Activated CD4-positive, alpha-beta memory T cell treated with anti-CD3 and anti-CD28 coated beads, Interleukin-2, amount 10 ng/mL, durations not matched to agents 7 days and 5 days (primary cell): ENCODE results near the gene BBC3. TPM values are rescaled to one million over a fixed set of nuclear protein-coding genes. Genes with fewer than 3 reads are reported as not detected.

Source experiments
- CTCF ChIA-PET: fragments of 350-600 bp; sonication (Branson Sonifier 250); formaldehyde crosslinking; loops from one replicate; lab custom pipeline; 2021; ENCODE audit warnings: antibody characterized with exemption, inconsistent platforms; lab: Charles Lee
- POLR2A ChIA-PET: fragments of 350-600 bp; sonication (Branson Sonifier 250); formaldehyde crosslinking; loops from one replicate; lab custom pipeline; 2021; ENCODE audit warnings: antibody characterized with exemption; lab: Charles Lee
- DNase-seq: peaks from one replicate; pipeline ENCODE4 v3.0.0-alpha.2; 2020
- H3K27ac Mint-ChIP-seq: one replicate; pipeline ENCODE4 v1.8.0; 2021; ENCODE audit warnings: mild to moderate bottlenecking, mixed read lengths
- H3K27me3 Mint-ChIP-seq: one replicate; pipeline ENCODE4 v1.8.0; 2021; ENCODE audit warnings: mixed read lengths
- H3K36me3 Mint-ChIP-seq: one replicate; pipeline ENCODE4 v1.8.0; 2021; ENCODE audit warnings: low read depth, mixed read lengths
- H3K4me1 Mint-ChIP-seq: one replicate; pipeline ENCODE4 v1.8.0; 2021; ENCODE audit warnings: mixed read lengths
- H3K4me3 Mint-ChIP-seq: one replicate; pipeline ENCODE4 v1.8.0; 2021; ENCODE audit warnings: mild to moderate bottlenecking, mixed read lengths
- H3K9me3 Mint-ChIP-seq: one replicate; pipeline ENCODE4 v1.8.0; 2021; ENCODE audit warnings: mixed read lengths
- total RNA-seq, 2 experiments: library from RNA; stranded (reverse); gene quantifications; one replicate each; pipeline ENCODE4 v1.2.3, GENCODE V29; 2021

The BBC3 gene
- total RNA-seq, 2 experiments from 2014 or later: 17.3 to 19.0 TPM

DNA sequence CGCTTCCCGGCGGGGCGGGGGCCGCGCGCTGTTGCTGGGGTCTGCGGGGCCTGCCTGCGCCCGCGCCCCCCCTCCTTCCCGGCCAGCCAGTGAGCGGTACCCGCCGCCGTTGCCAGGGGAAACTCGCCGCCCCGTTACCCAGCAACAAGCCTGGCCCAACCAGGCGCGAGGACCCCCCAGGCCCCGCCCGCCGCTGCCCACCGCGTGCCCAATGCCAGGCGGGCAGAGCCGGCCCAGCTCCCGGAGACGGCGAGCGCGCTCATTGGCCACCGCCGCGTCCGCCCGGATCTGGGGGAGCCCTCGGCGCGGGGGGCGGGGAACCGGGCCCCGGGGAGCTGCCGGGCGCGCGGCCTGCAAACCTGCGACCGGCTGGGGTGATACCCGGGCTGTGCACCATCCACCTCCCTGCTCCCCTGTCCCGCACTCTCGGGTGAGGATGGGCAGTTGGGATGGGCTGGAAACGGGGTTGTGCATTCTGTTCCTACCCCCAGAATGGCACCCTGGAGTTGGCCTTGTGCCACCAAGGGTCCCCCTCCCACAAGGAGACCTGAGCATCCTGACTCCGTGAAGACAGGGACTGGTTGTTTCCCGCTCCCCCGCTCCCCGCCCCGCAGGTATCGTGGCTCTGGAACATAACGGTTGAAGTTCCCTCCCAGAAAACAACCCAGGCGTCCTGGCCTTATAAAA is 8.8 kb upstream of the BBC3 start:
- Mint-ChIP-seq H3K4me3 (no peak overlapping the region), H3K4me1 (peaks cover 22% of the 10 kb centered on the region), H3K27ac (no peak overlapping the region), H3K36me3 (no peaks in the 10 kb centered on the region), H3K9me3 (no peaks in the 10 kb centered on the region), H3K27me3 (peaks cover 11% of the 10 kb centered on the region)
- ChIA-PET POLR2A (interaction anchor here (0.9 to 2.7 kb wide), 12 partner anchors 8 to 639 kb away, joined by 3 to 18 read pairs (median 4); partner anchors contain the start of genes CALM3, CCDC9, SAE1 and ZC3H4), CTCF (interaction anchor here (1.4 to 1.5 kb wide), 2 partner anchors 8 to 29 kb away, joined by 3 read pairs; no protein-coding TSS in a partner anchor)
- DNase-seq: peak; percentile 61

DNA sequence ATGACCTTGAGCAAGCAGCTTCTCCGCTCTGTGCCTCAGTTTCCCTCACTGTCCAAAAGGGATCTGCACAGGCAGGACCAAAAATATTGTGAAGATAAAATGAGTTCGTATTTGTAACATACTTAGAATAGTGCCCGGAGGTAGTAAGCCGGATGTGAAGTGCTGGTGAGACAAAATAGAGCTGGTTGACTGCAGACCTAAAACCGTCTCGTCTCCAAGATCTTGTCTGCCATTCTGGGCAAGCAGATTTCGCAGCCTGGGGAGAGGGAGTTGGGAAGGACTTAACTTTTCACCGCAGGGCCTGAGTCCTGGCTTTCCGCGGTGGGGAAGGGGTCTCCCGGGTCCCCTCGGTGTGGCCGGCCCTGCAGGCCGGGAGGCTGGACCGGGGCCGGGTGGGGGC is 8.2 kb upstream of the BBC3 start:
- DNase-seq: no peak
- no peaks in the 10 kb centered on the region for H3K36me3 Mint-ChIP-seq
- POLR2A ChIA-PET: interaction anchor here (0.9 to 2.7 kb wide), 10 partner anchors 10 to 638 kb away, joined by 3 to 18 read pairs (median 4); partner anchors contain the start of genes CALM3, CCDC9, SAE1 and ZC3H4
- H3K27me3 Mint-ChIP-seq: peaks cover 11% of the 10 kb centered on the region
- peak overlapping the region; percentile 59 for H3K4me3 Mint-ChIP-seq
- CTCF ChIA-PET: interaction anchor here (1.0 to 1.5 kb wide), 3 partner anchors 8 to 28 kb away, joined by 3 to 5 read pairs (median 3); no protein-coding TSS in a partner anchor
- H3K4me1 Mint-ChIP-seq: peaks cover 16% of the 10 kb centered on the region
- H3K27ac Mint-ChIP-seq: peak overlapping the region; percentile 12
- no peaks in the 10 kb centered on the region for H3K9me3 Mint-ChIP-seq

DNA sequence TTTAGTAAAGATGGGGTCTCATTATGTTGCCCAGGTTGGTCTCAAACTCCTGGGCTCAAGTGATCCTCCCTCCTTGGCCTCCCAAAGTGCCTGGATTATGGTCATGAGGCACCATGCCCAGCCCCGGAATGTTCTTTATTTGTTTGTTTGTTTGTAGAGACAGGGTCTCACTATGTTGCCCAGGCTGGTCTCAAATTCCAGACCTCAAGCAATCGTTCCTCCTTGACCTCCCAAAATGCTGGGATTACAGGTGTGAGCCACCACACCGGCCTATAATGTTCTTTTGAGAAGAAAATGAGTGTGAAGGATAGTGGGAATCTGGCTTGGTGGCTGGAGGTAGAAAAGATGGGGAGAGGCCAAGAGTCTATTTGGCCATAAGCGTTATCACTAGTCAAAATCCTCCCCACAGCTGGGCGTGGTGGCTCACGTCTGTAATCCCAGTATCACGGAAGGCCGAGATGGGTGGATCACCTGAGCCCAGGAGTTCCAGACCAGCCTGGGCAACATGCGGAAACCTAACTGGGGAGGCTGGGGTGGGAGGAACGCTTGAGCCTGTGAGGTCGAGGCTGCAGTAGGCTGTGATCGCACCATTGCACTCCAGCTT is 5.2 kb upstream of the BBC3 start:
- Mint-ChIP-seq H3K4me3 (no peak overlapping the region), H3K9me3 (no peaks in the 10 kb centered on the region), H3K36me3 (no peaks in the 10 kb centered on the region), H3K4me1 (peaks cover 24% of the 10 kb centered on the region), H3K27ac (no peak overlapping the region), H3K27me3 (peaks cover 11% of the 10 kb centered on the region)
- ChIA-PET POLR2A (no interaction called here), CTCF (interaction anchor here (4.8 kb wide), 1 partner anchor 8 kb away, joined by 59 read pairs; no protein-coding TSS in a partner anchor)
- no peak for DNase-seq

DNA sequence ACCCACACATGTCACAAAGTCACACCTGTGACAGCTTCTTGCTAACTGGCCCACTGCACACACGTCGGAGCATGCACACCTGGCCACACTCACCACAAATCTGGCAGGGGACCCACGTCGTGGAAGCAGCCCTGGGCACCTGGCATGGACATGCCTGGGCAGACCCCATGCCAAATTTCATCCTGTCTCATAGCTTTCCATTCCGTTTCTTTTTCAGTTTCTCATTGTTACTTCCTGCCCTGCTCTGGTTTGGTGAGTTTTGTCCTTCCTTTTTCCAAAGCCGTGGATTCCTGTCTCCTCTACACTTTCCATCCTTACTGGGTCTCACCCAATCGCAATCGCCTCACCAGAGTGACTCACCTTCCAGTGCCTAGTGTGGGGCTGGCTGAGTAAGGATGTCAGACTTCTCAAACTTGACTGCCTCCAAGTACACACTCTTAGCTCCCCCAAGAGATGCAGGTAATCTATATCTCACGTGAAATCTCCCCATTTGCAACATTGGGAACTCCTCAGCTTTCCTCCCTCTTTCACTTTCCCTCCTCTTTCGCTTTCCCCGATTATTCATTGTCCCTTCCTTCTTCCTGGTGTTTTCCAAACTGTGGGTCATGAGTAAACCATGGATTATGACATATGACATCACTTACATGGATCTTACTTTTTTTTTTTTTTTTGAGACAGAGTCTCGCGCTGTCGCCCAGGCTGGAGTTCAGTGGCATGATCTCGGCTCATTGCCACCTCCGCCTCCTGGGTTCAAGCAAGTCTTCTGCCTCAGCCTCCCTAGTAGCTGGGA is 1.6 kb upstream of the BBC3 start:
- Mint-ChIP-seq H3K4me1 (peaks cover 19% of the 10 kb centered on the region), H3K36me3 (no peaks in the 10 kb centered on the region), H3K9me3 (no peaks in the 10 kb centered on the region), H3K27me3 (peaks cover 2% of the 10 kb centered on the region), H3K27ac (peak overlapping the region; percentile 56), H3K4me3 (peak overlapping the region; percentile 63)
- POLR2A ChIA-PET: interaction anchor here (0.8 to 3.0 kb wide), 6 partner anchors 8 to 119 kb away, joined by 3 to 34 read pairs (median 5); partner anchors contain the start of genes CCDC9 and ZC3H4
- CTCF ChIA-PET: interaction anchor here (0.9 to 4.8 kb wide), 5 partner anchors 12 to 82 kb away, joined by 3 to 59 read pairs (median 10); no protein-coding TSS in a partner anchor
- DNase-seq: peak; percentile 35

- H3K4me1 Mint-ChIP-seq: peaks cover 29% of the 10 kb centered on the region
- no peaks in the 10 kb centered on the region for H3K9me3 Mint-ChIP-seq
- peak overlapping the region; percentile 63 for H3K4me3 Mint-ChIP-seq
- peak; percentile 92 for DNase-seq
- H3K27ac Mint-ChIP-seq: peak overlapping the region; percentile 85
- POLR2A ChIA-PET: interaction anchor here (1.1 to 3.0 kb wide), 4 partner anchors 9 to 118 kb away, joined by 3 to 34 read pairs (median 10); partner anchors contain the start of gene ZC3H4
- H3K36me3 Mint-ChIP-seq: no peaks in the 10 kb centered on the region
- H3K27me3 Mint-ChIP-seq: no peaks in the 10 kb centered on the region
- CTCF ChIA-PET: interaction anchor here (0.9 to 4.8 kb wide), 5 partner anchors 13 to 81 kb away, joined by 3 to 59 read pairs (median 10); no protein-coding TSS in a partner anchor
Observed at GRCh38 chr19:47231215-47232054, 436 bp upstream of the BBC3 start.

DNA sequence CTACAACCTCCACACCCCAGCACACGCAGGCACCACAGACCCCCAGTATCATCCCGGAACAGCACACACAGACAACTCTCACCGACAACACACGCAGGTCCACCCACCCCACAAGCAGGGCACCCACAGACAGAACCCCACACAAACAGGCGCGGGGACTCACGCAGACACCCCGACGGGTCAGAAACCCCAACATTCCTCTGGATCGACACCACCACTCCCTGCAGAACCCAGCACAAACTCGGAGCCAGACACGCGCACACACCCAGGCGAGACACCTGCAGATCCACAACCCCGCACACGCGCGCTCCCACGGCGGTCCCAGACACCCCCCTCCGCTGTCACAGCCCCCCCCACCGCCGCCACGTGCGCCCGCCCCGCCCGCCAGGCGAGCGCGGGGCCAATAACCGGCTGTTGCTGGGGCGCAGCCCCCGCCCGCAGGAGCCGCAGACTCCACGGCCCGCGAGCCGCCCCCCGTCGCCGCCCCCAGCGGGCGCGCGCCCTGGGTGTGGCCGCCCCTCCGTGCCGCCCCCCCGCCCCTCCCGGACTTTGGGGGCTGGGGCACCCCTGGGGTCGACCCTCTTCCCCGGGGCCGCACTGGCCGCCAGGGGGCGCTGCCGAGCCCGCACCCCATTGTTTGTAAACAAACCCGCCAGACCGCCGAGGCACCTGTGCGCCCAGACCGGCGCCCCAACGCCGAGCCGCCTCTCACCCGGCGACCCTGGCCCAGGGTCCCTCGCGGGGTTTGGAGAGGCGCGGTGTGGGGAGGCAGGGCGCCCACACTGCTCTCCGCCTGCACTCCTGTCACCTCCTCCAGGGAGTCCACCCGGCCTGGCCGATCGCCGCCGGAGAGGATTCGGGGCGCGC is 712 bp downstream of the BBC3 start:
- POLR2A ChIA-PET: interaction anchor here (6.7 kb wide), 1 partner anchor 15 kb away, joined by 110 read pairs; no protein-coding TSS in a partner anchor

DNA sequence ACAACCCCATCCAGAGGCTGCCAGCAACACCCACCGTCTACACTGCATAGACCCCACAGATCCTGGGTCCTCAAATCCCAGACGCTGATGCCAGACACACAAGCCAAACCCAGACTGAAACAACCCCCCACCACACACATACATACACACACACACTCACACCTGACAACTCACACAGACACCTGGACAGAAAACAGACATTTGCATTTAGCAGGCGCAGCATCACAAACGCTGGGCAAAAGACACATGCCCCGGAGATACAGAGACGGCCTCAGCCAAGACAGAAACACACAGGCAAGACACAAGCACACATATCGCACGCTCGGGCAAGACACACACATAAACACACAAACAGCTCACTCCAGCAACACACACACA is 1.3 kb downstream of the BBC3 start:
- Mint-ChIP-seq H3K36me3 (peaks cover 7% of the 10 kb centered on the region), H3K4me1 (peaks cover 35% of the 10 kb centered on the region), H3K4me3 (no peak overlapping the region), H3K9me3 (no peaks in the 10 kb centered on the region), H3K27ac (no peak overlapping the region), H3K27me3 (no peaks in the 10 kb centered on the region)
- peak; percentile 32 for DNase-seq
- POLR2A ChIA-PET: interaction anchor here (0.7 to 6.7 kb wide), 3 partner anchors 10 to 27 kb away, joined by 4 to 110 read pairs (median 5); partner anchors contain the start of gene CCDC9
- CTCF ChIA-PET: interaction anchor here (1.8 to 8.9 kb wide), 2 partner anchors 15 to 19 kb away, joined by 4 to 134 read pairs; no protein-coding TSS in a partner anchor

More for the DNA sequence above, 712 bp downstream of the BBC3 start:
- Mint-ChIP-seq H3K9me3 (no peaks in the 10 kb centered on the region), H3K27me3 (no peaks in the 10 kb centered on the region), H3K36me3 (peaks cover 5% of the 10 kb centered on the region), H3K4me3 (peak overlapping the region; percentile 50), H3K4me1 (peaks cover 34% of the 10 kb centered on the region), H3K27ac (no peak overlapping the region)
- CTCF ChIA-PET: interaction anchor here (1.8 to 8.9 kb wide), 2 partner anchors 15 to 20 kb away, joined by 4 to 134 read pairs; no protein-coding TSS in a partner anchor
- peak; percentile 84 for DNase-seq

- no peaks in the 10 kb centered on the region for H3K9me3 Mint-ChIP-seq
- peaks cover 7% of the 10 kb centered on the region for H3K36me3 Mint-ChIP-seq
- no peak overlapping the region for H3K4me3 Mint-ChIP-seq
- DNase-seq: peak; percentile 44
- H3K27me3 Mint-ChIP-seq: no peaks in the 10 kb centered on the region
- peaks cover 35% of the 10 kb centered on the region for H3K4me1 Mint-ChIP-seq
- CTCF ChIA-PET: interaction anchor here (1.8 to 8.9 kb wide), 2 partner anchors 16 to 18 kb away, joined by 4 to 134 read pairs; no protein-coding TSS in a partner anchor
- POLR2A ChIA-PET: interaction anchor here (0.7 to 6.9 kb wide), 5 partner anchors 10 to 116 kb away, joined by 4 to 110 read pairs (median 5); partner anchors contain the start of genes CCDC9 and ZC3H4
- no peak overlapping the region for H3K27ac Mint-ChIP-seq
Observed at GRCh38 chr19:47228937-47229675, 1.9 kb downstream of the BBC3 start.

DNA sequence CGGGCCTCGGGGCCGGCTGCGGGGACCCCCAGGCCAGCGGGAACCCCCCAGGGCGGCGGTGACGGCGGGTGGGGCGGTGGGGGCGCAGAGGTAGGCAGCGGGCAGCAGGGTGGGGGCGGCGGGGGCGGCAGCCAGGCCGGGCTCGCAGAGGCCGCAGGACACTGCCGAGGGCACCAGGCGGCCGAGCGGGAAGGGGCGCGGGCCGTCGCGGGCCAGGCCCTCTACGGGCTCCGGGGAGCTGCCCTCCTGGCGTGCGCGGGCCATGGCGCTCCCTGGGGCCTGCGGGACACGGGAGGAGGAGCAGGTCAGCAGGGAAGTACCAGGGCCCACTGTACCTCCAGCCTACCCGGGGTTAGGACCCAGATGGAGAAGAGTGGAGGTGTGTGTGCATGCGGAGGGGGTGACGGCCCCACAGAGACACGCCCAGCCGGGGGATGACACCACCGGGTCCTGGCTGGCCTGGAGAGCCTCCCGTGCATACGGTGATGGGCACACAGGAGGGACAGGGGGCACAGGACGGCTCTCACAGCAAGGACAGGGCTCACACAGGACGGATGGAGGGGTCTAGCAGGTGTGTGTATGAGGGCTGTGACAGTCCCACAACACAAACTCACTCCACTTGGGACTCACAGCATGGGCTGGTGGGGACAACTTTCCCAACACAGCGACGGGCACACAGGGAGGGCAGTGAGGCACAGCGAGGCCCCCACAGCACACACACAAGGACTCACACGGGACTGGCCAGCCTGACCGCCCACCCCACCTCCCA is 2.6 kb downstream of the BBC3 start:
- CTCF ChIA-PET: interaction anchor here (1.8 to 8.9 kb wide), 2 partner anchors 17 to 18 kb away, joined by 4 to 134 read pairs; no protein-coding TSS in a partner anchor
- no peaks in the 10 kb centered on the region for H3K9me3 Mint-ChIP-seq
- H3K4me1 Mint-ChIP-seq: peaks cover 35% of the 10 kb centered on the region
- peak; percentile 56 for DNase-seq
- H3K27me3 Mint-ChIP-seq: no peaks in the 10 kb centered on the region
- no peak overlapping the region for H3K27ac Mint-ChIP-seq
- peaks cover 9% of the 10 kb centered on the region for H3K36me3 Mint-ChIP-seq
- H3K4me3 Mint-ChIP-seq: peak overlapping the region; percentile 79
- POLR2A ChIA-PET: interaction anchor here (0.6 to 6.9 kb wide), 7 partner anchors 13 to 115 kb away, joined by 3 to 110 read pairs (median 5); partner anchors contain the start of genes CCDC9 and ZC3H4
